D341Med (cell line): Measurements from ENCODE around the gene OR6C76.

Experiments
- DNase-seq: peaks from one replicate; pipeline ENCODE4 v3.0.0; 2012; ENCODE audit warnings: low spot score

The OR6C76 gene

GRCh38 chr12:55469291-55469690 is 43.2 kb downstream of the OR6C76 start:
- no peak for DNase-seq

DNA sequence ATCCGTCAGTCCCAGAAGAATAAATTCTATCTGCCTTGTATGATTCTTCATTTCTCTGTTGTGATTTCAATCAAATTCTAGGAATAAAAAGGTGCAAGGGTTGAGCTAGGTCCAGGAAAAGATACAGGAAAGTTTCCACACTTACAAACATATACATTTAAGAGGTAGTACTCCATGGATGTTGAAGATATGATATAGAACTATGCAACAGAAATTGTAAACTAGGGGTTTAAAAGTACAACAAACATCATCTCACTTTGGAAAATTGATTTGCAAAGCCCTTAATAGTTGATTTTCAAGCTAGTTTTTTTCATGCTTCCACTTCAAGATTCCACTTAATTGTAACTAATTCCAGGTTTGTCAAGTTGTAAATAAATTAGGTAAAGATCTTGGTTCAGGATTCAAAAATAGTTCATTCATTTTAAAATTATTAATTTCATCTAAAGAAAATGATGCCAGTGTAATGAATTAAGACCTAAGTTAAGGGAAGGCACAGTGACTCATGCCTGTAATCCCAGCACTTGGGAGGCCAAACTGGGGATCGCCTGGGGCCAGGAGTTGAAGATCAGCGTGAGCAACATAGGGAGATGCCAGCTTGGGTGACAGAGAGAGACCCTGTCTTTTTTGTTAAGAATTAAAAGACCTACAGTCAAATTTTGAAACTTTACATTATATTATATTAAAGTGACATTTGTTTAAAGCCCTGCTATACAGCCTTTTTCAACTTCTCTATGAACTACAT is 44.2 kb downstream of the OR6C76 start, which contains the start of gene OR6C70:
Gene OR6C70, minus strand, starts transcription at position 51 of the 742 bp plus-strand sequence. Its CDS starts 0 bp downstream, at position 51.
- no peak for DNase-seq

DNA sequence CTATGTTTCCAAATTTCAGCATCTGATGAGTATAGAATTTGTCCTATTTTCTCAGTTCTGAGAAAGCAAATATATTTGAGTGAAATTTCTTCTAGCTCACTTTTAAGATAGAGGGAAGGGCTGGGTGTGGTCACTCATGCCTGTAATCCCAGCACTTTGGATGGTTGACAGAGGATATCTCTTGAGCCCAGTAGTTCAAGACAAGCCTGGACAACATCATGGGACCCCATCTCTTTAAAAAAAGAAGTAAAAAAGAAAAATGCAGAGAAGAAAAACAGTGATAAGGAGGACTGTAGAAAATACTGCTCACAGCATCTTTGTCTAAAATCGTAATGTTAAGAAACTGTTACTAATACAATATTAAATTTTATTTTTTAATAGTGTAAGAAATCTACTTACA is 46.2 kb downstream of the OR6C76 start:
- no peak for DNase-seq
